ENCODE measurements around the gene GPR107.

The GPR107 gene

DNA sequence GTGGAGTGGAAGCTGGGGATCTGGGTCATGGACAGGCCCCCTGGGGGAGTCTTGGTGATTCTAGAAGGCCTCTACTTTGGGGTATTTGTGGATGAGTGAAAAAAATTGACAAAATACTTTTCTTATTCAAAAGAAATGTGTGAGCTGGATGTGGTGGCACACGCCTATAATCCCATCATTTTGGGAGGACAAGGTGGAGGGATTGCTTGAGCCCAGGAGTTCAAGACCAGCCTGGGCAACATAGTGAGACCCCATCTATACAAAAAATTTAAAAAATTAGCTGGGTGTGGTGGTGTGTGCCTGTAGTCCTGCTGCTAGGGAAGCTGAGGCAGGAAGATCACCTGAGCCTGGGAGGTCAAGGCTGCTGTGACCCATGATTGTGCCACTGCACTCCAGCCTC lies 111.9 kb downstream of the GPR107 start:
- DNase-seq, result no peak

GRCh38 chr9:130166399-130166798 lies 112.7 kb downstream of the GPR107 start:
- DNase-seq, result no peak

DNA sequence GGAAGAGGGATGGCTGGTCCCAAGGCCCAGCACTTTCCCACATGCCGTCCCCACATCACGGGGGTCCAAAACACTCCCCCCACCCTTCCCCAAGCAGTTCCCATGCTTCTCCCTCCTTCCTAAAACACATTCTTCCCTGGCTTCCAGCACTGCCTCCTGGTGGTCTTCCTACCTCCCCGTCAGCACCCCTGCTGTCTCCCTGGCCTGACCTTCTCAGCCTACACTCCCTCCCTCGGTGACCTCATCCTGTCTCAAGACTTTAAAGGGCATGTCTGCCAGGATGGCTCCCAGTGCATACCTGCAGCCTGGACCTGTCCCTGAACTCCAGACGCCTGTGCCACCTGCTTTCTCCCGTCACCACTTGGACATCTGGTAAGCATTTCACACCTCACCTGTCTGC lies 114.2 kb downstream of the GPR107 start:
- no peak for DNase-seq

GRCh38 chr9:130171226-130172148 lies 117.8 kb downstream of the GPR107 start:
- no peak for DNase-seq

DNA sequence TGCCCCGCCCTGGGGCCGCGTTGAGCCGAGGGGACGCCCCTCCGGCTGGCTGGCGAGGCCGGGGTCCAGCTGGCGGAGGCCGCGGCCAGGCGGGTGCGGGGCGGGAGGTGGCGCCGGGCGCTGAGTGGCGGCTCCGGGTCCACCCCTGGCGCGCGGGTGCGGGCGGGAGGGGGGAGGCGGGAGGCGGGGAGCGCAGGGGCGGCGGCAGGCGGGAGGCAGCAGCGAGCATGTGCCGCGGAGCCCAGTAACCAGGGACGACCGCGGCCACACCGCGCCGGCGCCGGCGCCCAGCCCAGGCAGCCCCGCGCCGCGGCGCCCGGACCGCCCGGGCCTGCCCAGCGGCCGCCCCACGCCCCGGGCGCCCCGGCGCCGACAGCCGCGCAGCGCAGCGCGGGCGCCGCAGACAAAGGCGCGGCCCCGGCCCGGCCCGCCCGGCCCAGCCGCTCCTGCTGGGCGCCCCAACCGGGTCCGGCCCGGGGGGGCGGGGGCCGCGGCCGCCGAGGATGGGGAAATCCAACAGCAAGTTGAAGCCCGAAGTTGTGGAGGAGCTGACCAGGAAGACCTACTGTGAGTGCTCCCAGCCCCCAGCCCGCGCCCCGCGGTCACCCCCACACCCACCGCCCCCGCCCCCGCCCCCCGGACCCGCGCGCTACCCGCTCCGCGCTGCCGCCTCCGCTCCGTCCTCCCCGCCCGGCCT lies 118.6 kb downstream of the GPR107 start, which contains the start of gene NCS1:
Gene NCS1 (plus strand): TSS at position 244 of the 697 bp plus-strand sequence. CDS start 260 bp downstream, at position 504.
- peak in 1 of 4 experiments; percentile 28 for DNase-seq

DNA sequence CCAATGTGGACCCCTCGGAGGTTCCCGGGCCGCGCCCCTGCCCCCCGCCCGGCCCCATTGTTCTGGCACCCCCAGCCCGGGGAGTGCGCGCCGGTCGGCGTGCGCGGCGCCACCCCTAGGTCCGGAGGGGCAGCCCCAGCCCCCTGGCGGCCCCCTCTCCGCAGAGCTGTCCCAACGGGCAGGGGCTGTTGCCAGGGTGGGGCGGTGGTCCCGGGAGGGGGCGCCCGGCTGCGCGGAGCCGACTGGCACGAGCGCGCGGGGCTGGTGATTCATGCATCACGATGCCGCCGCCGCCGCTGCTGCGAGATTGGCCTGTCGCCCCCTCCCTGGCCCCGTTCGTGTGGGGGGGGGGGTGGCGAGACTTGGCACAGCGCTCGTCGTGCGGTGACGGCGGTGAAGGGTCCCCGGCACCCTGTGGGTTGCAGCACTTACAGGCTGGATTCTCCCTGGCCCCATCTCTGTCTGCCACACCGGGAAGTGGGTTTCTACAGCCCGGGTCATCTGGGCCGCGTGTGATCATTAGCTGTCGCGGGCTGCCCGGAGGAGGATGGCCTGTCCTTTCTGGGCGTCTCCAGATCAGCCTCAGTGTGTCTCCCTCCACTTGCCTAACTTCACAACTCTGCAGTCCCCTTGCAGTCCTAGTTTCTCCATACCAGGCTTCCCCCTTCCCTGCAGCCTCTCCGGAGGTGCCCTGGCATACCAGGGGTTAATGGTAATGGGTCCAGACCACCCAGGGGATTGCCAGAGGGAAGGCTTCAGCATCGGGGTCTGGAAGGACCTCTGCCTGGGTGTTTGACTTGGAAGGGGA lies 119.4 kb downstream of the GPR107 start:
- DNase-seq, result peak in 2 of 4 experiments; percentile 13 to 20

GRCh38 chr9:130173666-130173983 lies 119.9 kb downstream of the GPR107 start:
- DNase-seq, result no peak

DNA sequence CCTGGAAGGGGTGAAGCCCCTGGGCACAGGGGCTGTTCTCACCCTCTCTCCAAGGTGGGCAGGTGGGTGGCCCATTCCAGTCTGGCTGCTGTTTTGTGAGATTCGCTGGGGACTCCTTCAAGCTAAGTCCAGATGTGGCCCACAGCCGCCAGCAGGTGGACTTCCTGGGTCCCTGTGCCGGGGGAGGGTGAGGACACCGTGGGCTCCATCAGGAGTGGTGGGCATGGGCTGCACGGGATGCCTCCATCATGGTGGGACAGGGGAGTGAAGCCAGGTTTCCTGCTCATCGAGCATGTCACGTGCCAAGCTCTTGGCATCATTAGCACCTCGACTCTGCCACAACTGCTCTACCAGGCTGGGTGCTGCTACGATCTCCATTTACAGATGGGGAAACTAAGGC lies 120.3 kb downstream of the GPR107 start:
- no peak for DNase-seq

GRCh38 chr9:130174920-130175321 lies 121.2 kb downstream of the GPR107 start:
- DNase-seq, result no peak

- DNase-seq, result no peak
These were observed 121.6 kb downstream of the GPR107 start for GRCh38 chr9:130175355-130175754.

DNA sequence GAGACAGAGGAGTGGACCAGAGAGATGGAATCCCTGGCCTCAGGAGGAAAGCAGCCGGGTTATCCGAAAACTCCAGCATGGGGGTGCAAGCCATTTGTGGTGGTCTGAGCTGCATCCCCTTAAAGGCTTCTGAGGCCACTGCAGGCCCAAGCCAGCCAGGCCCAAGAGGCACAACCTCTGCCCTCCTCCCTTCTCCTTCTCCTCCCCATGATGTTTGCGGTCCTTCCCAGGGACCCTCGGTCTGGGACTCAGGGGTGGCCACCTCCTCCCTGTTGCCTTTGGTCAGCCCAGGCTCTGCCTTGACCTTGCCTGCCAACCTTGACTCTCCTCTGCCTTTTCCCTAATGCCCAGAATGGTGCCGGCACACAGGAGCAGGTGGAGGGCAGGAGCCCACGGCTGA lies 123.1 kb downstream of the GPR107 start:
- no peak for DNase-seq

DNA sequence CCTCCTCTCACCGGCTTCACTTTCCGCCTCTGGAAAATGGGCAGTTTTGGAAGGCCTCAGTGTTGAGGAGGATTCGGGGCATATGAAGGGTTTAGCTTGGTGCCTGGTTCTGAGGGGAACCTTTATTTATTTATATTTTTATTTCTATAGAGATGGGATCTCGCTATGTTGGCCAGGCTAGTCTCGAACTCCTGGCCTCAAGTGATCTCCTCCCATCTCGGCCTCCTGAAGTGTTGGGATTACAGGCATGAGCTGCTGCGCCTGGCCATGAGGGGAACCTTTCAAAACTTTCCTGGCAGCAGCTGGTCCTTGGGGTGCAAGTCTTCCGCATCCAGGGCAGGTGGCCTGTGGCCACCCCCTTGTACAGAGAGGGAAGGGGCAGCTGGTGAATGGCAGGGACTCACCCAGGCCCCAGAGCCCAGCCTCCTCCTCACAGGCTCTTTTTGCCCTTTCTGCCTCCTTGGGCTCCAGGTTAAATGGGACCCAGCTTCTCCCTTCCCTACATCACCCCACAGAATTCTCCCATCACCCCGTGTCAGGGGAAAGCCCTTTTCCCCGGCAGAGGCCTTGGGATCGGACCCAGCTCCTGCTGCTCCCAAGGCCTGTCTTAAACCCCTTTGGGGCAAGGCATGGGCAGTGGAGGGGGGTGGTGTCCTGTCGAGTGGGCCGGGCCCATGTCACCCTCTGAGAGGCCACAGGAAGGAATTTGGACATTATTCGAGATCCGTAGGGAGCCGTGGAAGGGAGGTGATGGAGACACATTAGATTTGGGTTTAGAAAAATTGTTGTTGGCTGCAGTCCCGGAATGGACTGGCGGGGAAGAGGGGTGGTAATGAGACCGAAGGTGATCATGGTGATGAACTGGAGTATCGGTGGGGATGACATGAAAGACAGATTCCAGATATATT lies 124.4 kb downstream of the GPR107 start:
- DNase-seq, result no peak

DNA sequence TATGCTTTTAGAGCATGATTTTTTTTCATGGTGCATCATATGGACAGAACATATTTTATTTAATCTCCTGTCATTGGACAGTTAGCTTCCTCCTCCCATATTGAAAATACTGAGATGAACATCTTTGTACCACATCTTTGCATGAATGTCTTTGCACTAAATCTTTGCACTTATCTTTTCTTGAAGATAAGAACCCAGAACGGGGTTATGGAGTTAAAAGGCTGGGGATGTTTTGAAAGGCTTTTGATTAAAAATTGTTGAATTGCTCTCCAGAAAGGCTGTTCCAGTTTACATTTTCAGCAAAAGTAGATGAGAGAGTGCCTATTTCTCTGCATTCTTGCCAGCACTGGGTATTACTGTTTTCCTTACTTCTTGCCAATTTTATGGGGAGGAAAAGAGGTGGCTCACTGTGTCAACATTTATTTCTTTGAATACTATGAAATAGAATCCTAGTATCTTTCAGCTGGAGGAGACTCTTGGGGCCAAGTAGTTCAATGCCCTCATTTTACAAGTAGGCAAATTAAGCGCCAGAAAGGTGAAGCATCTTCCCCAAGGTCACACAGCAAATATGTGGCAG lies 125.7 kb downstream of the GPR107 start:
- DNase-seq, result no peak

DNA sequence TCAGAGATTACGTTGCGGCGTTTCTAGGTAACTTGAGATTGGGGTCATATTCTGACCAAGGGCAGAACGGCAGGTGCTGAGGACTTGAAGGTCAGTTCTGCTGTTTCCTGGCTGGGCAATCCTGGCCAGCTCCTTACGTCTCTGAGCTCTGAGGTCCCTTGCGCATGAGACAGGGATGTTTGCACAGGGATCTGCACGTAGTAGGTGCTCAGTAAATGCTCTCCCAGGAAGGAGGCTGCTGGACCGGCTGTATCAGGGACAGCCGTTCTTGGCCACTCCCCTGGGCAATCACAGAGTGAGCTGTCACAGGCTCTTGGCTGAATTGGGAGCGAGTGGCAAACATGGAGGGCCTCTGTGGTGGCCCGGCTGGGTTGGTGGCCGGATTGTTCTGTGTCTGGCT lies 126.8 kb downstream of the GPR107 start:
- no peak for DNase-seq

GRCh38 chr9:130181678-130182380 lies 128.1 kb downstream of the GPR107 start:
- no peak for DNase-seq

DNA sequence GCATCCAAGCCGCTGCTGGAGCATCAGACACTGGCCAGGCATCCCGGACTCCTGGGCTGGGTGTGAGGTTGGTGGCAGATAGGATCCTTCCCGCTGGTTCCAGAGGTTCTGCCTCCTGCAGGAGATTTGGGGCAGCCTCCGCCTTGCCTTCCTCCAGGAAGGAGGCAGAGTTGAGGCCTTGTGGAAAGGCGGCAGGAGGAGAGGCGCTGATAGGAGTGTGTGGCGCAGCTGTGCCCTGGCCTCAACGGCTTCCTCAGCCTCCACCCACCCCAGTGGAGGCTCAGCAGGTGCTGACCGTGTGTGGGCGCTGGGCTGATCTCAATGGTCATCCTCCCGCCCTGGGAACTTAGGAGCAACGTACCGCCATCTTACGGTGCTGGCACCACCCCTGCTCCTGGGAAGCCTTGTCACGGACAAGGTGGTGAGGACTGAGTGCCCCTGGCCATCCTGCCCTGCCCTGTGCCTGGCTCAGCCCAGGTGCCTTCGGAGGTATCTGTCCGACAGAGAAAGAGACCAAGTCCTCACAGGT lies 128.7 kb downstream of the GPR107 start:
- no peak for DNase-seq

- no peak for DNase-seq
These were observed 129.5 kb downstream of the GPR107 start for GRCh38 chr9:130183133-130183762.

- DNase-seq, result no peak
These were observed 131.3 kb downstream of the GPR107 start for GRCh38 chr9:130185017-130185416.

DNA sequence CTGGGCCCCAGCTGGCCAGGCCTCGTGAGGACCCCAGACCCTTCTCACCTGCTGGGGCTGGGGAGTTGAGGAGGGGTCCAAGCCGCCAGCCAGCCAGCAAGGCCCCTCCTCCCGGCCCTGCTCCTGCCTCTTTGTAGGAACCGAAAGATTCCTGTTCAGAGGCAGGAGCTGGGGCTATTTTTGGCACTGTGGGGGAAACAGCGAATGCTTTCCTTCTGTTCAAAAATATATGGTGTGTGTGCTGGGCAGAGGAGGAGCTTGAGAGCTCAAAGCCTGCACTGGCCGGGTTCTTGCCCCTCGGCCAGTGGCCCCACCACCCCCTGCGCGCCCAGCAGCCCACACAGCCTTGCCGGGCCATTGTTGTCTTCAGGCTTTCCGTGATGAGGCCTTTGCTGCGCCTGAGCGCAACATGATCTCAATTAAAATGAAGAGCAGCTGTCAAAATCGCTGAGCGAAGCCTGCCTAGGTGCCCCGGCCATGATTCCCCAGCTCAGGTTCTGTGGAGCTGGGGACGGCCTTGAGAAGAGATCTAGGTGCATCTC lies 131.9 kb downstream of the GPR107 start:
- DNase-seq, result no peak

DNA sequence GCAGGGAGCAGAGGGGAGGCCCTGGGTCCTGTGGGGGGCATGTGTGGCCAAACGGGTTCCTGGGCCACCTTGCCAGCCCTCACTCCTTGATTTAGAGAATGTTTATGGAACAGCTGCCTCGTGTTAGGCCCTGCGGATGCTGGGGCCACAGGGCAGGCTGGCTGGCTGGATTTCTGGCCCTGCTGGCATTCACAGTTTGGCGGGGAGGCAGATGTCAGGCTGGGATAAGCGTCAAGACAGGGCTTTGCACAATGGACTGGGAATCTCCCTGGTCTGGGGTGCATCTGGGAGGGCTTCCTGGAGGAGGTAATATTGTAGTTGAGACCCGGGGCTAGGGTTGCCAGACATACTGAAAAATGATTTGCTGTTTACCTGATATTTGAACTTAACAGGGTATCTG lies 132.3 kb downstream of the GPR107 start:
- DNase-seq, result no peak
